Lower lobe of right lung (tissue), 2 donors: ENCODE results near the gene CNTF. TPM values are rescaled to one million over a fixed set of nuclear protein-coding genes. Genes with fewer than 3 reads are reported as not detected.

ENCODE experiments used
- ATAC-seq, 2 donors: fragments of 200-7000 bp; cut with Tn5 transposase; one replicate each; pipeline ENCODE4 v1.9.1; 2020 to 2022; ENCODE audit warnings: mild to moderate bottlenecking in 2 of 2, moderate library complexity in 2 of 2
- DNase-seq: peaks from one replicate; pipeline ENCODE4 v3.0.0-alpha.2; 2020
- H3K27ac ChIP-seq: fragments of 200-600 bp; one replicate; pipeline ENCODE4 v1.8.0; 2022
- H3K27me3 ChIP-seq: fragments of 200-600 bp; one replicate; pipeline ENCODE4 v1.8.0; 2022; ENCODE audit warnings: low read depth
- H3K36me3 ChIP-seq: fragments of 200-600 bp; one replicate; pipeline ENCODE4 v1.8.0; 2022; ENCODE audit warnings: mild to moderate bottlenecking
- H3K4me1 ChIP-seq: fragments of 200-600 bp; one replicate; pipeline ENCODE4 v1.8.0; 2022
- H3K4me3 ChIP-seq: fragments of 200-600 bp; one replicate; pipeline ENCODE4 v1.8.0; 2022; ENCODE audit warnings: mild to moderate bottlenecking
- H3K9me3 ChIP-seq: fragments of 200-600 bp; one replicate; pipeline ENCODE4 v1.8.0; 2022
- intact Hi-C: fragments of 100-400 bp; cut with DNase I; formaldehyde crosslinking; loops from one replicate; pipeline ENCODE4 v1.11.0; 2022
- total RNA-seq: library from RNA; stranded (reverse); fragmentation: NEBNext Ultra II Directional; extraction: Animal tissue kit (Norgen Biotek cat#: 25700); gene quantifications from one replicate; pipeline ENCODE4 v1.2.1, GENCODE V29; 2021
- TF ChIP-seq, protein P1 (sequence below): fragments of 200-600 bp; IDR thresholded peaks from one replicate; pipeline ENCODE4 v1.8.0; 2022; ENCODE audit warnings: antibody characterized with exemption, mild to moderate bottlenecking
- donor health status: DM: no; HTN: yes; CAD: no; lungs with severe emphysema.

The CNTF gene
- total RNA-seq, 1 donor from 2014 or later: 1.9 TPM

DNA sequence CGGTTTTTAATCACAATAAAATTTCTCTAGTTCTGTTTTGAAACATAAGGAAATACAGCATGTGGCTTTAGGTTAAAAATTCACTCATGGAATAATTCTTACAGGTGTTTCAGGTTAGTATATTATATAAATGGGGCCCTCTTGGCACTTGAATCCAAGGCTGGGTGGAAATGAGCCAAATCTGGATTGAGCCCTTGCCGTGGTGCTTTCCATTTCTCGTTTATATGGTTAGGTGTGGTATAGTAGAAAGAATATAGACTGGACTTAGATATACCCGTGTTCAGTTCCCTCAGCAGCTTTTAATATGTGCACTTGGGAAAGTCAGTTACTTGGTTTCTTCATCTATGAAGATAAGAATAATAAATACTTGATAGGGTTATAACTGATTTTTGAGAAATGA lies 27.6 kb upstream of the CNTF start:
- TF ChIP-seq, protein P1, sequence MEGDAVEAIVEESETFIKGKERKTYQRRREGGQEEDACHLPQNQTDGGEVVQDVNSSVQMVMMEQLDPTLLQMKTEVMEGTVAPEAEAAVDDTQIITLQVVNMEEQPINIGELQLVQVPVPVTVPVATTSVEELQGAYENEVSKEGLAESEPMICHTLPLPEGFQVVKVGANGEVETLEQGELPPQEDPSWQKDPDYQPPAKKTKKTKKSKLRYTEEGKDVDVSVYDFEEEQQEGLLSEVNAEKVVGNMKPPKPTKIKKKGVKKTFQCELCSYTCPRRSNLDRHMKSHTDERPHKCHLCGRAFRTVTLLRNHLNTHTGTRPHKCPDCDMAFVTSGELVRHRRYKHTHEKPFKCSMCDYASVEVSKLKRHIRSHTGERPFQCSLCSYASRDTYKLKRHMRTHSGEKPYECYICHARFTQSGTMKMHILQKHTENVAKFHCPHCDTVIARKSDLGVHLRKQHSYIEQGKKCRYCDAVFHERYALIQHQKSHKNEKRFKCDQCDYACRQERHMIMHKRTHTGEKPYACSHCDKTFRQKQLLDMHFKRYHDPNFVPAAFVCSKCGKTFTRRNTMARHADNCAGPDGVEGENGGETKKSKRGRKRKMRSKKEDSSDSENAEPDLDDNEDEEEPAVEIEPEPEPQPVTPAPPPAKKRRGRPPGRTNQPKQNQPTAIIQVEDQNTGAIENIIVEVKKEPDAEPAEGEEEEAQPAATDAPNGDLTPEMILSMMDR: no peak
- Histone ChIP-seq H3K9me3 (no peaks in the 10 kb centered on the region), H3K36me3 (no peaks in the 10 kb centered on the region), H3K4me3 (no peak overlapping the region), H3K27ac (no peak overlapping the region), H3K27me3 (no peaks in the 10 kb centered on the region), H3K4me1 (peaks cover 8% of the 10 kb centered on the region)
- DNase-seq: no peak
- intact Hi-C loops: no loop called here
- ATAC-seq: no peak

DNA sequence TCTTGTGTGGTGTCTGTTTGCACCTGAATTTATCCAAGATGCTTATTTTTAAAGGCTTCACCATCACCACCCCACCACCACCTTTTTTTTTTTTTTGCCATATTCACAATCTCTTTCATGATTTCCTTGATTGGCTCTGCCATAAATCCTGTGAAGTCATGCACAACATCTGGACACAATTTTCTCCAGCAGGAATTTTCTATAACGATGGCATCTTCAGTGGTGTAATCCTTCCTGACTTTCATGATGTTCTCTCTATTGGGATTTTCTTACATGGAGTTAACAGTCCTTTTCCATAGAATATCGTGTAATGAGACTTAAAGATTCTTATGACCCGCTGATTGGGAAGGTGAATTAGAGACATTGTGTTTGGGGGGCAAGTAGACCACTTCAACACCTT lies 25.8 kb upstream of the CNTF start:
- no peaks in the 10 kb centered on the region for H3K9me3 ChIP-seq
- intact Hi-C loops: no loop called here
- H3K4me1 ChIP-seq: peaks cover 14% of the 10 kb centered on the region
- no peaks in the 10 kb centered on the region for H3K27me3 ChIP-seq
- TF ChIP-seq, protein P1: no peak
- H3K36me3 ChIP-seq: no peaks in the 10 kb centered on the region
- H3K27ac ChIP-seq: no peak overlapping the region
- DNase-seq (no peak), ATAC-seq (no peak)
- no peak overlapping the region for H3K4me3 ChIP-seq

DNA sequence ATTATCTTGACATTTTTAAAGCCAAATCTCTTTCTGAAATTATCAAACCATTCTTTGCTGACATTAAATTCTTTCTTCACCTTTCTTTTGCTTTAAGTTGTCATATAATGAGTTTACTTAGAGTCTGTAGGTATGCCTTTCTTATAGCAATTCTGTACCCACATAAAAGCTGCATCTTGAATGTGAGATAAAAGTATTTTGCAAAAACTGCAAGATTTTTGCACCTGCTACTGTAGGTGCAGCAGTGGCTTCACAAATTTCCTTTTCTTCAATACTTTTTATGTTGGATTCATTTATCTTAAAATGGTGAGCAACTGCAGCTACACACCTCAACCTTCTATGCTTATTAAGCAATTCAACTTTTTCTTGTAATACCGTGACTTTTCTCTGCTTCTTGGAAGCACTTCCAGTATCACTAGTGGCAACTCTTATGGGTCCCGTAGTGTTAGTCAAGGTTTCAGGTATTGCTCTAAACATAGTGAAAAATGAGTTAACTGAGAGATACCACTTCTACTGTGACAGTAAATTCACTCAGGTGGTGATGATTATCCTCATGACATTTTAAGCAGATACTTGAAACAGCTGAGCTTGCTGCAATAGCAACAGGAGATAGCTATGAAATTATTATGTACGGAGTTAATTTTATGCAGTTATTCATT lies 24.9 kb upstream of the CNTF start:
- ATAC-seq: no peak
- no peak overlapping the region for H3K4me3 ChIP-seq
- TF ChIP-seq, protein P1: no peak
- DNase-seq: no peak
- no peaks in the 10 kb centered on the region for H3K9me3 ChIP-seq
- no peaks in the 10 kb centered on the region for H3K36me3 ChIP-seq
- no peak overlapping the region for H3K27ac ChIP-seq
- intact Hi-C loops: no loop called here
- H3K27me3 ChIP-seq: no peaks in the 10 kb centered on the region
- peaks cover 14% of the 10 kb centered on the region for H3K4me1 ChIP-seq

DNA sequence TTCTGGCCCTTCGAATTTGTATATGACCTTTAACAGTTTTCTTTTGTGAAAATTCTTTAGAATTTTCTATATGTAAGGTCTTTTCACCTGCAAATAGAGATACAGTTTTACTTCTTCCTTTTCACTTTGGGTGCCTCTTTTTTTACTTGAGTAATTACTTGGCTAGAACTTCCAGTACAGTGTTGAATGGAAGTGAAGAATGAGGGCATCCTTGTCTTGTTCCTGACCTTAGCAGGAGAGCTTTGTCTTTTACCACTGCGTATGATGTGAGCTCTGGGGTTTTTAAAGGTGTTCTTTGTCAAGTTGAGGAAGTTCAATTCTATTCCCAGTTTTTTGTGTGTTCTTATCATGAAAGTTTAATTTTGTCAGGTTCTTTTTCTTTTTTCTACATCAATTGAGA lies 22.0 kb upstream of the CNTF start:
- H3K4me1 ChIP-seq: peaks cover 14% of the 10 kb centered on the region
- H3K9me3 ChIP-seq: no peaks in the 10 kb centered on the region
- no peaks in the 10 kb centered on the region for H3K27me3 ChIP-seq
- ATAC-seq (no peak), DNase-seq (no peak)
- intact Hi-C loops: no loop called here
- no peak overlapping the region for H3K27ac ChIP-seq
- TF ChIP-seq, protein P1: no peak
- H3K4me3 ChIP-seq: no peak overlapping the region
- no peaks in the 10 kb centered on the region for H3K36me3 ChIP-seq

DNA sequence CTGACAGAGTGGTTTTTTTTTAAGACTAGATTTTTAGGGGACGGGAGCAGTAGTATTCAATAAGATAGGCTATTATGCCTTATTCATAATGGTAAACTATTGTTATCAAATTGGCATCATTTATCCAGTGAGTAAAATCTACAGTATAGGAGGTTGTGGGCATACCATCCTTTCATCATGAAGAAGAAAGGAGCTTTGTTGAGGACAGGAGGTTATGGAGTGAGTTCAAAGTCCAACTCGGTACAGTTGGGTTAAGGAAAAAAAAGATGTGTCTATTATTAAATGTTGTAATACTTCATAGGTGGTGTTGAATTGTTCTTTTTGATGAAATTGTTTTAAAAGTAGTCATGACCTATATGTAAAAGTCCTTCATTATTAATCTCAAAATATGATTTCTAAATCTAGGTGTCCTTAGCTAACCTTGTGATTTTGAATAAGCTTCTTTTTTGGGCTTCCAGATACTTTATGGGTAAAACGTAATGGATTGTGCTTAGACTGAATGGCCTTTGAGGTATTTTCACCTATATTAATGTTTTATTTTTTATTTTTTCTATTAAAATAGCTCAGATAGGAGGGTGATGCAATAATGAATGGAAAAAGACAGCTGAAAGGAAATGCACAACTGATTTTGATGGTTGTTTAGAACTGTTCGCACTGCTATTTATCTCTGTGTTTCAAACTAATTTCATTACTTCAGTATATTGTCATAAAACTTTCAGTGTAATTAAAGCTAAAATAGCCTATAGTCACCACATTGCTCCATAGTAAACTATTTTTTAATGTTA lies 15.3 kb upstream of the CNTF start:
- no peaks in the 10 kb centered on the region for H3K9me3 ChIP-seq
- H3K36me3 ChIP-seq: peaks cover 26% of the 10 kb centered on the region
- ATAC-seq: no peak
- H3K4me1 ChIP-seq: no peaks in the 10 kb centered on the region
- no peak overlapping the region for H3K4me3 ChIP-seq
- DNase-seq: no peak
- H3K27ac ChIP-seq: no peak overlapping the region
- intact Hi-C loops: no loop called here
- TF ChIP-seq, protein P1: no peak
- H3K27me3 ChIP-seq: no peaks in the 10 kb centered on the region
